Effector CD4-positive, alpha-beta T cell (primary cell): ENCODE data around the gene APOA1.
A peak's percentile ranks its signal among the peaks of the same experiment; 100 is the strongest.
"Not testable (repeated sequence)": the region's sequence is repeated elsewhere in the genome, so short reads cannot be mapped to it uniquely, and the experiment has no call there.

Experiments
- DNase-seq: peaks from one replicate; pipeline ENCODE4 v3.0.0-alpha.2; 2020

Gene APOA1

GRCh38 chr11:116857316-116857715 is 19.9 kb upstream of the APOA1 start:
- no peak for DNase-seq

GRCh38 chr11:116856423-116856822 is 19.0 kb upstream of the APOA1 start:
- no peak for DNase-seq

- no peak for DNase-seq
These were observed 18.0 kb upstream of the APOA1 start for GRCh38 chr11:116855413-116855812.

- peak; percentile 54 for DNase-seq
These were observed 16.1 kb upstream of the APOA1 start for GRCh38 chr11:116853461-116854073.

GRCh38 chr11:116852261-116853031 is 15.0 kb upstream of the APOA1 start:
- DNase-seq = no peak

- DNase-seq = peak; percentile 35
These were observed 14.2 kb upstream of the APOA1 start for GRCh38 chr11:116851626-116852025.

- DNase-seq = no peak
These were observed 12.1 kb upstream of the APOA1 start for GRCh38 chr11:116849486-116849885.

- DNase-seq = no peak
These were observed 11.6 kb upstream of the APOA1 start for GRCh38 chr11:116849060-116849459.

GRCh38 chr11:116847612-116848011 is 10.2 kb upstream of the APOA1 start:
- DNase-seq = no peak

- DNase-seq = no peak
These were observed 7.3 kb upstream of the APOA1 start for GRCh38 chr11:116844722-116845121.

- DNase-seq = no peak
These were observed 6.2 kb upstream of the APOA1 start for GRCh38 chr11:116843661-116844060.

GRCh38 chr11:116842909-116843308 is 5.5 kb upstream of the APOA1 start:
- no peak for DNase-seq

- DNase-seq = no peak
These were observed 4.7 kb upstream of the APOA1 start for GRCh38 chr11:116842117-116842516.

- DNase-seq = no peak
These were observed 3.4 kb upstream of the APOA1 start for GRCh38 chr11:116840746-116841296.

GRCh38 chr11:116840224-116840745 is 2.9 kb upstream of the APOA1 start:
- DNase-seq = no peak

GRCh38 chr11:116838321-116839084 is 1.1 kb upstream of the APOA1 start:
- no peak for DNase-seq

- DNase-seq = no peak
These were observed 810 bp downstream of the APOA1 start for GRCh38 chr11:116836632-116836991.

- peak; percentile 67 for DNase-seq
These were observed 1.4 kb downstream of the APOA1 start for GRCh38 chr11:116835791-116836631.

GRCh38 chr11:116835042-116835772 is 2.2 kb downstream of the APOA1 start:
- no peak for DNase-seq

GRCh38 chr11:116834535-116835041 is 2.8 kb downstream of the APOA1 start:
- not testable (repeated sequence) for DNase-seq

- no peak for DNase-seq
These were observed 3.4 kb downstream of the APOA1 start for GRCh38 chr11:116833816-116834534.
